HL-60 (cell line): Measurements from ENCODE around the gene PTPRB.

ENCODE experiments used
- DNase-seq, 2 experiments: peaks; one replicate each; pipeline ENCODE4 v3.0.0-alpha.2; 2010 to 2020; ENCODE audit warnings: low read depth in 1 of 2, low spot score in 1 of 2
- H3K27ac ChIP-seq: fragments of 250-450 bp; sonication (Bioruptor Pico); replicated peaks from 2 replicates; pipeline ENCODE4 v1.5.1; 2020; ENCODE audit warnings: mild to moderate bottlenecking, moderate library complexity
- H3K27me3 ChIP-seq: fragments of 250-450 bp; sonication (Bioruptor Pico); 2 replicates; pipeline ENCODE4 v1.5.1; 2021; ENCODE audit warnings: mild to moderate bottlenecking, moderate library complexity; ENCODE audit not compliant: insufficient read depth, poor library complexity, severe bottlenecking
- H3K4me3 ChIP-seq: replicated peaks from 2 replicates; pipeline ENCODE4 v1.5.1; 2011; ENCODE audit warnings: mild to moderate bottlenecking, control low read depth, low read length; ENCODE audit not compliant: insufficient read depth
- CTCF ChIP-seq: IDR thresholded peaks from one replicate; pipeline ENCODE4 v1.5.1; 2011; ENCODE audit warnings: low read length, control low read depth, inconsistent platforms; ENCODE audit not compliant: insufficient read depth
- GABPA ChIP-seq: IDR thresholded peaks from 2 replicates; pipeline ENCODE4 v1.6.1; 2012; ENCODE audit warnings: low read depth
- POLR2AphosphoS5 ChIP-seq: IDR thresholded peaks from 2 replicates; pipeline ENCODE4 v1.6.1; 2012; ENCODE audit warnings: low read depth
- SPI1 ChIP-seq: IDR thresholded peaks from 2 replicates; pipeline ENCODE4 v1.6.1; 2012; ENCODE audit warnings: low read depth, mild to moderate bottlenecking, borderline replicate concordance
- TF ChIP-seq, protein P1 (sequence below): IDR thresholded peaks from 2 replicates; pipeline ENCODE4 v1.6.1; 2012; ENCODE audit warnings: low read depth; ENCODE audit not compliant: insufficient replicate concordance

PTPRB gene

DNA sequence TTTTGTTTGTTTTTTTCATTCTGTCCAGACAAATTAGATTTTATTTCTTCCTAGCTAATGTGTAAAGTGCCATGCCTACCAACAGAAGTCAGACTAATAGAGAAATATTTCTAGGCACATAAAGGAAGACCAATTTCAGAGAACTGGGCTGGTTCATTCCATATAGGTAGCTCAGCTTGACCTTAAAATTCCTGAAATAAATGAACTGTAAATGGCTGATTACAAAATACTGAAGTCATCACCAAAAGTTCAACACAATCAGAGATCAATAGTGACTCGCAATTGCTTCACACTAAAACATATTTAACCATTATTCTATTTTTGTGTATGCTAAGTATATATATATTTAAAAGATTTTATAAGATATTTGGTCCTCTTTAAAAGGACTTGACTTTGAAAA, 34.2 kb downstream of the PTPRB start:
- Histone ChIP-seq H3K4me3 (no peak overlapping the region), H3K27me3 (peaks cover 7% of the 10 kb centered on the region), H3K27ac (no peak overlapping the region)
- no peak for DNase-seq
- TF ChIP-seq, protein P1, sequence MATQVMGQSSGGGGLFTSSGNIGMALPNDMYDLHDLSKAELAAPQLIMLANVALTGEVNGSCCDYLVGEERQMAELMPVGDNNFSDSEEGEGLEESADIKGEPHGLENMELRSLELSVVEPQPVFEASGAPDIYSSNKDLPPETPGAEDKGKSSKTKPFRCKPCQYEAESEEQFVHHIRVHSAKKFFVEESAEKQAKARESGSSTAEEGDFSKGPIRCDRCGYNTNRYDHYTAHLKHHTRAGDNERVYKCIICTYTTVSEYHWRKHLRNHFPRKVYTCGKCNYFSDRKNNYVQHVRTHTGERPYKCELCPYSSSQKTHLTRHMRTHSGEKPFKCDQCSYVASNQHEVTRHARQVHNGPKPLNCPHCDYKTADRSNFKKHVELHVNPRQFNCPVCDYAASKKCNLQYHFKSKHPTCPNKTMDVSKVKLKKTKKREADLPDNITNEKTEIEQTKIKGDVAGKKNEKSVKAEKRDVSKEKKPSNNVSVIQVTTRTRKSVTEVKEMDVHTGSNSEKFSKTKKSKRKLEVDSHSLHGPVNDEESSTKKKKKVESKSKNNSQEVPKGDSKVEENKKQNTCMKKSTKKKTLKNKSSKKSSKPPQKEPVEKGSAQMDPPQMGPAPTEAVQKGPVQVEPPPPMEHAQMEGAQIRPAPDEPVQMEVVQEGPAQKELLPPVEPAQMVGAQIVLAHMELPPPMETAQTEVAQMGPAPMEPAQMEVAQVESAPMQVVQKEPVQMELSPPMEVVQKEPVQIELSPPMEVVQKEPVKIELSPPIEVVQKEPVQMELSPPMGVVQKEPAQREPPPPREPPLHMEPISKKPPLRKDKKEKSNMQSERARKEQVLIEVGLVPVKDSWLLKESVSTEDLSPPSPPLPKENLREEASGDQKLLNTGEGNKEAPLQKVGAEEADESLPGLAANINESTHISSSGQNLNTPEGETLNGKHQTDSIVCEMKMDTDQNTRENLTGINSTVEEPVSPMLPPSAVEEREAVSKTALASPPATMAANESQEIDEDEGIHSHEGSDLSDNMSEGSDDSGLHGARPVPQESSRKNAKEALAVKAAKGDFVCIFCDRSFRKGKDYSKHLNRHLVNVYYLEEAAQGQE, result no peak
- TF ChIP-seq SPI1, result no peak
- no peak for TF ChIP-seq POLR2AphosphoS5
- TF ChIP-seq CTCF, result no peak
- TF ChIP-seq GABPA, result no peak

GRCh38 chr12:70598467-70599193, 38.6 kb downstream of the PTPRB start:
- no peak for DNase-seq
- Histone ChIP-seq H3K27me3 (no peaks in the 10 kb centered on the region), H3K27ac (no peak overlapping the region), H3K4me3 (no peak overlapping the region)
- TF ChIP-seq POLR2AphosphoS5, result no peak
- no peak for TF ChIP-seq CTCF
- no peak for TF ChIP-seq GABPA
- TF ChIP-seq SPI1, result no peak
- TF ChIP-seq, protein P1, result no peak

- no peak for DNase-seq
- Histone ChIP-seq H3K27me3 (no peaks in the 10 kb centered on the region), H3K27ac (no peak overlapping the region), H3K4me3 (no peak overlapping the region)
- no peak for TF ChIP-seq POLR2AphosphoS5
- no peak for TF ChIP-seq GABPA
- no peak for TF ChIP-seq SPI1
- TF ChIP-seq, protein P1, result no peak
- no peak for TF ChIP-seq CTCF
Observed at GRCh38 chr12:70592664-70593063, 44.6 kb downstream of the PTPRB start.
